Measurements from ENCODE around the gene NMT1. TPM values are rescaled to one million over a fixed set of nuclear protein-coding genes. Genes with fewer than 3 reads are reported as not detected.

NMT1 gene
- total and polyA plus RNA-seq, 2 of the 13 experiments (the other 11 are each of a cell fraction or from before 2014, with no cell fraction given): 75.7 to 142 TPM

DNA sequence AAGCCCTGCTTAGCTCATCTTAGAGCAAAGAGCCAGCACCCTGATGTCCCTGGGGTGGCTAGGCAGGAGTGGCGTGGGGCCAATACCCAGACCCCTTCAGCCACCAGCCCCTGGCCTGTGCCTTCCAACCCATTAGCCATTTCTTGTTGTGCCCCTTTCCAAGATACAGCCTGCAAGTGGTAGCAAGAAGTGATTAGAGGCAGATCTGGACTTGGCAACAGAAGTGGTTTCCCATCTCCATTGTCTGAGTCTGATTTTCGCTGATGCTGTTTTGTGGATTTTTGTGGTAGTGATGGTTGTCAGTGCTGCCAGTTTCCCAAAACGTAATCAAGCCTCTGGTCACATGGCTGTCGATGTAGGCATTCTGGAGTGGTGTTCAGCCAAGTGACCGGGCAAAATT is 45.5 kb downstream of the NMT1 start:
- Histone ChIP-seq H3K36me3 (replicated peaks in 1 of 2; ENCODE audit: control insufficient read depth in 1 of 2, insufficient read depth in 2 of 2, low read length in 2 of 2) (peaks cover 41 to 61% of the 10 kb centered on the region in 2 experiments), H3K4me2 (ENCODE audit: low read depth, low read length) (no peak overlapping the region), H3K27ac (ENCODE audit: extremely low read length, insufficient read depth, low read length) (no peak overlapping the region), H3K9ac (ENCODE audit: insufficient read depth, low read depth, low read length) (no peak overlapping the region), H3K9me3 (ENCODE audit: low read length) (no peaks in the 10 kb centered on the region), H4K20me1 (ENCODE audit: insufficient read depth, low read length) (no peaks in the 10 kb centered on the region), H3K4me1 (ENCODE audit: insufficient read depth, low read length) (peaks cover 37% of the 10 kb centered on the region), H3K27me3 (ENCODE audit: control insufficient read depth in 1 of 2, insufficient read depth in 2 of 2, low read length in 2 of 2) (no peaks in the 10 kb centered on the region), H3K79me2 (ENCODE audit: insufficient read depth, low read length) (no peaks in the 10 kb centered on the region), H2AFZ (ENCODE audit: low read length) (no peak overlapping the region), H3K4me3 (replicated peaks in 1 of 3; ENCODE audit: insufficient read depth in 1 of 3, low read depth in 2 of 3, low read length in 3 of 3) (no peak overlapping the region)
- POLR2A ChIA-PET: no interaction called here
- DNase-seq (ENCODE audit: low spot score) (no peak), ATAC-seq (no peak), FAIRE-seq (no peak)
- intact Hi-C loops (cut with micrococcal nuclease; ENCODE audit: unreplicated experiment): no loop called here
- CTCF ChIA-PET (ENCODE audit: low intra/inter-chr PET ratio, low total read pairs): no interaction called here
- WGBS (ENCODE audit: low lambda C conversion rate): 90% methylated on average over 5 of the region's 5 CpGs
- no TSS peak for BruUV-seq (replicated peaks)
- TF ChIP-seq SIX1 (CRISPR knock-in tag; IDR thresholded peaks at IDR 0.05; ENCODE audit: borderline replicate concordance) (no peak), FOXK2 (IDR thresholded peaks at IDR 0.05) (no peak), ZFP36L2 (CRISPR knock-in tag; IDR thresholded peaks at IDR 0.05) (no peak), RBM22 (optimal IDR thresholded peaks at IDR 0.05; ENCODE audit: low read length) (peak; percentile 95), PCBP2 (optimal IDR thresholded peaks at IDR 0.05; ENCODE audit: low read depth, low read length, poor library complexity, severe bottlenecking) (no peak), ZNF225 (CRISPR knock-in tag; IDR thresholded peaks at IDR 0.05) (no peak), ZNF253 (CRISPR knock-in tag; IDR thresholded peaks at IDR 0.05; ENCODE audit: borderline replicate concordance) (no peak)
- TF ChIP-seq, protein P1, sequence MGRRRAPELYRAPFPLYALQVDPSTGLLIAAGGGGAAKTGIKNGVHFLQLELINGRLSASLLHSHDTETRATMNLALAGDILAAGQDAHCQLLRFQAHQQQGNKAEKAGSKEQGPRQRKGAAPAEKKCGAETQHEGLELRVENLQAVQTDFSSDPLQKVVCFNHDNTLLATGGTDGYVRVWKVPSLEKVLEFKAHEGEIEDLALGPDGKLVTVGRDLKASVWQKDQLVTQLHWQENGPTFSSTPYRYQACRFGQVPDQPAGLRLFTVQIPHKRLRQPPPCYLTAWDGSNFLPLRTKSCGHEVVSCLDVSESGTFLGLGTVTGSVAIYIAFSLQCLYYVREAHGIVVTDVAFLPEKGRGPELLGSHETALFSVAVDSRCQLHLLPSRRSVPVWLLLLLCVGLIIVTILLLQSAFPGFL (CRISPR knock-in tag; IDR thresholded peaks at IDR 0.05): no peak
- in situ Hi-C loops (cut with HindIII; ENCODE audit: extremely low pct_ligation_motif_present, low pct_unique_long_range_greater_than_20kb): loop anchor here (10.0 kb wide), 1 partner anchor 182 kb away; no protein-coding TSS in a partner anchor

Data from HepG2 (cell line).